Measurements from ENCODE around the gene TAPBP. TPM values are rescaled to one million over a fixed set of nuclear protein-coding genes. Genes with fewer than 3 reads are reported as not detected.
A peak's percentile ranks its signal among the peaks of the same experiment; 100 is the strongest.

The TAPBP gene
- polyA plus RNA-seq, 2 of the 4 experiments (the other 2 are of a cell fraction) = 16.8 to 37.5 TPM

DNA sequence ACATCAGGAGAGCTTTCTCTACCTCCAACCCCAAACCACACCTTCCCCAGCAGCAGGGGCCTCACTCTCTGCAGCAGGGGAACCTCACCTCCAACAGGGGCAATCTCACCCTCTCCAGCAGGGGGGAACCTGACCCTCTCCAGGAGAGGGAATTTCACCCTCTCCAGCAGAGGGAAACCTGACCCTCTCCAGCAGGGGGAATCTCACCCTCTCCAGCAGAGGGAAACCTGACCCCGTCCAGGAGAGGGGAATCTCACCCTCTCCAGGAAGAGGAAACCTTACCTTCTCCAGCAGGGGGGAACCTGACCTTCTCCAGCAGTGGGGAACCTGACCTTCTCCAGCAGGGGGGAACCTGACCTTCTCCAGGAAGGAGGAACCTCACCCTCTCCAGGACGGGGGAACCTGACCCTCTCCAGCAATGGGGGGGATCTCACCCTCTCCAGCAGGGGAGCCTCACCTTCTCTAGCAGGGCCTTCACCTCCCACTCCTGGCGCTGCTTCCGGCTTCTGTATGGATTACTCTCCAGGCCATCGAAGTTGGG, 33.8 kb downstream of the TAPBP start (continued):
- TF ChIP-seq EHF (CRISPR knock-in tag; IDR thresholded peaks at IDR 0.05) (no peak), POLR2A (IDR thresholded peaks at IDR 0.05; ENCODE audit: low read length) (no peak)

DNA sequence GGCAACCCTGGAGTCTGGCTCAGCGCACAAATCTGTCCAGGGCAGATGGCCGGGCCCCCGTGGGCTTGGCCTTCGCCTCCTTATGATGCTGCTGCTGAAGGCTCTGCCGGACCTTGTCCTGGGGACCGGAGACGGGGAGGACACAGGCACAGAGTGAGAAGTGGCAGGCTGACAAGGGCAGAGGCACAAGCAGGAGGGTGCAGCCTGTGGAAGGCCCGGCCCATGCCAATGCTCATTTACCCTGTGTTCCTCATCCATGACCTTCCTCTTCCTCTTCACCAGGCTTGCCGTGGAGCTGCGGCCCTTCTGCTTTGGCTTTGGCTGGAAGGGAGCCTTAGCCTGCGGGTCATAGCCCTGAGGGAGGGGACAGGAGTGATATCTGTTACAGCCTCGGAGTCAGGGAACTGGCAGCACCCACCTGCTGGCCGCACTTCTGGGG, 34.6 kb downstream of the TAPBP start:
- Histone ChIP-seq H3K4me1 (peaks cover 31% of the 10 kb centered on the region), H3K4me2 (no peak overlapping the region), H3K4me3 (no peak overlapping the region), H3K27ac (no peak overlapping the region), H3K9me3 (no peaks in the 10 kb centered on the region)
- DNase-seq (ENCODE audit: low read depth in 1 of 2, low spot score in 1 of 2) = no peak
- FAIRE-seq = no peak
- TF ChIP-seq, protein P1, sequence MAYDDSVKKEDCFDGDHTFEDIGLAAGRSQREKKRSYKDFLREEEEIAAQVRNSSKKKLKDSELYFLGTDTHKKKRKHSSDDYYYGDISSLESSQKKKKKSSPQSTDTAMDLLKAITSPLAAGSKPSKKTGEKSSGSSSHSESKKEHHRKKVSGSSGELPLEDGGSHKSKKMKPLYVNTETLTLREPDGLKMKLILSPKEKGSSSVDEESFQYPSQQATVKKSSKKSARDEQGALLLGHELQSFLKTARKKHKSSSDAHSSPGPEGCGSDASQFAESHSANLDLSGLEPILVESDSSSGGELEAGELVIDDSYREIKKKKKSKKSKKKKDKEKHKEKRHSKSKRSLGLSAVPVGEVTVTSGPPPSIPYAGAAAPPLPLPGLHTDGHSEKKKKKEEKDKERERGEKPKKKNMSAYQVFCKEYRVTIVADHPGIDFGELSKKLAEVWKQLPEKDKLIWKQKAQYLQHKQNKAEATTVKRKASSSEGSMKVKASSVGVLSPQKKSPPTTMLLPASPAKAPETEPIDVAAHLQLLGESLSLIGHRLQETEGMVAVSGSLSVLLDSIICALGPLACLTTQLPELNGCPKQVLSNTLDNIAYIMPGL (CRISPR knock-in tag; IDR thresholded peaks at IDR 0.05; ENCODE audit: borderline replicate concordance) = no peak
- TF ChIP-seq KDM1A (IDR thresholded peaks at IDR 0.05; ENCODE audit: low read depth) (no peak), ESRRA (IDR thresholded peaks at IDR 0.05; ENCODE audit: borderline replicate concordance, low read length) (no peak), NFE2L2 (conservative IDR thresholded peaks at IDR 0.05; ENCODE audit: low read length) (no peak), CBX8 (IDR thresholded peaks at IDR 0.05) (no peak), RFX5 (IDR thresholded peaks at IDR 0.05) (no peak), ZC3H11A (IDR thresholded peaks at IDR 0.05) (no peak), POLR2AphosphoS2 (conservative IDR thresholded peaks at IDR 0.05; ENCODE audit: low read length) (no peak), HOXB13 (CRISPR knock-in tag; IDR thresholded peaks at IDR 0.05; ENCODE audit: low read depth) (no peak), RAD21 (conservative IDR thresholded peaks at IDR 0.05 in 1 of 2, IDR thresholded peaks at IDR 0.05 in 1 of 2) (no peak), SREBF2 (IDR thresholded peaks at IDR 0.05) (no peak)
- TF ChIP-seq, protein P2, sequence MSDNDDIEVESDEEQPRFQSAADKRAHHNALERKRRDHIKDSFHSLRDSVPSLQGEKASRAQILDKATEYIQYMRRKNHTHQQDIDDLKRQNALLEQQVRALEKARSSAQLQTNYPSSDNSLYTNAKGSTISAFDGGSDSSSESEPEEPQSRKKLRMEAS (IDR thresholded peaks at IDR 0.05) = no peak
- TF ChIP-seq, protein P3, sequence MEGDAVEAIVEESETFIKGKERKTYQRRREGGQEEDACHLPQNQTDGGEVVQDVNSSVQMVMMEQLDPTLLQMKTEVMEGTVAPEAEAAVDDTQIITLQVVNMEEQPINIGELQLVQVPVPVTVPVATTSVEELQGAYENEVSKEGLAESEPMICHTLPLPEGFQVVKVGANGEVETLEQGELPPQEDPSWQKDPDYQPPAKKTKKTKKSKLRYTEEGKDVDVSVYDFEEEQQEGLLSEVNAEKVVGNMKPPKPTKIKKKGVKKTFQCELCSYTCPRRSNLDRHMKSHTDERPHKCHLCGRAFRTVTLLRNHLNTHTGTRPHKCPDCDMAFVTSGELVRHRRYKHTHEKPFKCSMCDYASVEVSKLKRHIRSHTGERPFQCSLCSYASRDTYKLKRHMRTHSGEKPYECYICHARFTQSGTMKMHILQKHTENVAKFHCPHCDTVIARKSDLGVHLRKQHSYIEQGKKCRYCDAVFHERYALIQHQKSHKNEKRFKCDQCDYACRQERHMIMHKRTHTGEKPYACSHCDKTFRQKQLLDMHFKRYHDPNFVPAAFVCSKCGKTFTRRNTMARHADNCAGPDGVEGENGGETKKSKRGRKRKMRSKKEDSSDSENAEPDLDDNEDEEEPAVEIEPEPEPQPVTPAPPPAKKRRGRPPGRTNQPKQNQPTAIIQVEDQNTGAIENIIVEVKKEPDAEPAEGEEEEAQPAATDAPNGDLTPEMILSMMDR (IDR thresholded peaks at IDR 0.05) = no peak
- TF ChIP-seq, protein P4, sequence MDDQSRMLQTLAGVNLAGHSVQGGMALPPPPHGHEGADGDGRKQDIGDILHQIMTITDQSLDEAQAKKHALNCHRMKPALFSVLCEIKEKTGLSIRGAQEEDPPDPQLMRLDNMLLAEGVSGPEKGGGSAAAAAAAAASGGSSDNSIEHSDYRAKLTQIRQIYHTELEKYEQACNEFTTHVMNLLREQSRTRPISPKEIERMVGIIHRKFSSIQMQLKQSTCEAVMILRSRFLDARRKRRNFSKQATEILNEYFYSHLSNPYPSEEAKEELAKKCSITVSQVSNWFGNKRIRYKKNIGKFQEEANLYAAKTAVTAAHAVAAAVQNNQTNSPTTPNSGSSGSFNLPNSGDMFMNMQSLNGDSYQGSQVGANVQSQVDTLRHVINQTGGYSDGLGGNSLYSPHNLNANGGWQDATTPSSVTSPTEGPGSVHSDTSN (IDR thresholded peaks at IDR 0.05) = no peak
- WGBS (ENCODE audit: missing lambda C conversion rate) = 96% methylated on average over 5 of the region's 13 CpGs
- ChIA-PET POLR2A (interaction anchor here (0.9 to 1.1 kb wide), 2 partner anchors 20 to 131 kb away, joined by 3 to 4 read pairs; partner anchors contain the start of gene RGL2), CTCF (interaction anchor here (0.8 to 5.7 kb wide), 7 partner anchors 9 to 566 kb away, joined by 3 to 44 read pairs (median 9); partner anchors contain the start of genes PFDN6, RGL2 and WDR46)
- 0 out of 6 replicates have a peak, but pooled peaks of 1 of the 2 experiments have one; percentile 0 for ATAC-seq

DNA sequence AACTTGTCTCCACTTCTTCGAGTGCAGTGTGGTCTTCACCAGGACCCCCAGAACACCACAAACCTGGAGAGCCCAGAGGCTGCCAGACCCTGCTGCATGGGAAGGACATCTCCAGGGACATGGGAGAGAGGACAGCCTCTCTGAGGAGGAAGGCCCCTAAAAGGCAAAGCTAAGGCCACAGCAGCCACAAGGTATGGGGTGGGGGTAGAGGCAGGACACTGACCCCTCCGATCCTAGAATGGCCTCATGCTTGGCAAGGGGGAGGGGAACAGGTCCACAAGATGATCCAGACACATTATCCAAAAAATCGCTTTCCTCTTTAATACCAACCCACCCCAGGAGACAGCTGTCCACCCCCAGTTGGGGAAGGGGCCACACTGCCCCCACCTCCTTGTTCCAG, 35.1 kb downstream of the TAPBP start:
- no peak for FAIRE-seq
- WGBS (ENCODE audit: missing lambda C conversion rate) = 81% methylated on average over 3 of the region's 3 CpGs
- TF ChIP-seq ZSCAN20 (CRISPR knock-in tag; IDR thresholded peaks at IDR 0.05) = no peak
- TF ChIP-seq TFCP2L1 (CRISPR knock-in tag; IDR thresholded peaks at IDR 0.05) = no peak
- TF ChIP-seq TP53 (CRISPR knock-in tag; IDR thresholded peaks at IDR 0.05) = no peak
- no peak for TF ChIP-seq EHF (CRISPR knock-in tag; IDR thresholded peaks at IDR 0.05)
- ChIA-PET CTCF (interaction anchor here (0.7 to 5.7 kb wide), 8 partner anchors 9 to 128 kb away, joined by 3 to 44 read pairs (median 8); partner anchors contain the start of genes PFDN6, RGL2 and WDR46), POLR2A (interaction anchor here (0.9 to 1.1 kb wide), 2 partner anchors 21 to 132 kb away, joined by 3 to 4 read pairs; partner anchors contain the start of gene RGL2)
- no peak for ATAC-seq
- Histone ChIP-seq H3K27ac (no peak overlapping the region), H3K4me1 (peaks cover 35% of the 10 kb centered on the region), H3K4me3 (no peak overlapping the region), H3K4me2 (no peak overlapping the region), H3K9me3 (no peaks in the 10 kb centered on the region)
- DNase-seq (ENCODE audit: low read depth in 1 of 2, low spot score in 1 of 2) = no peak
